AG04450 (cell line): ENCODE data around the gene CCDC85B. TPM values are rescaled to one million over a fixed set of nuclear protein-coding genes. Genes with fewer than 3 reads are reported as not detected.
A peak's percentile ranks its signal among the peaks of the same experiment; 100 is the strongest.

ENCODE experiments used
- CTCF ChIA-PET: fragments of 300-600, 350-600 bp; formaldehyde crosslinking; extraction: SDS; loops from one replicate; lab custom pipeline; 2022; ENCODE audit warnings: antibody characterized with exemption, inconsistent platforms; lab: Charles Lee
- POLR2A ChIA-PET: fragments of 350-600 bp; formaldehyde crosslinking; extraction: SDS; loops from one replicate; lab custom pipeline; 2021; ENCODE audit warnings: antibody characterized with exemption, inconsistent platforms; lab: Yijun Ruan, JAX
- DNase-seq: peaks from one replicate; pipeline ENCODE4 v3.0.0-alpha.2; 2011; ENCODE audit warnings: low read depth, low spot score
- H3K27ac ChIP-seq: one replicate; pipeline ENCODE4 v1.5.1; 2012; ENCODE audit warnings: low read depth, low read length, control low read depth
- H3K27me3 ChIP-seq: one replicate; pipeline ENCODE4 v1.6.0; 2012; ENCODE audit warnings: low read length; ENCODE audit not compliant: control insufficient read depth, insufficient read depth
- H3K4me3 ChIP-seq: 2 replicates; pipeline ENCODE4 v1.5.1; 2011; ENCODE audit warnings: mild to moderate bottlenecking, low read depth, low read length, control low read depth
- H3K9me3 ChIP-seq: 2 replicates; pipeline ENCODE4 v1.5.1; 2012; ENCODE audit warnings: low read length; ENCODE audit not compliant: control insufficient read depth, insufficient read depth
- CTCF ChIP-seq: IDR thresholded peaks from 2 replicates; pipeline ENCODE4 v1.5.1; 2011; ENCODE audit warnings: low read depth, low read length, control low read depth, inconsistent platforms
- polyA plus RNA-seq: library from polyadenylated mRNA; depleted of rRNA; stranded (reverse); fragments of >200 nt; gene quantifications from 2 replicates; pipeline ENCODE4 v1.2.3, GENCODE V29; 2011

The CCDC85B gene
- polyA plus RNA-seq, 1 experiment = 13.1 TPM

- Histone ChIP-seq H3K9me3 (no peaks in the 10 kb centered on the region; the same call in 1 of the 2 replicates), H3K27me3 (no peaks in the 10 kb centered on the region), H3K4me3 (peak overlapping the region; percentile 93), H3K27ac (no peak overlapping the region)
- TF ChIP-seq CTCF = no peak
- no peak for DNase-seq
- POLR2A ChIA-PET = interaction anchor here (1.5 kb wide), 1 partner anchor 9 kb away, joined by 8 read pairs; no protein-coding TSS in a partner anchor
- CTCF ChIA-PET = interaction anchor here (0.6 kb wide), 1 partner anchor 26 kb away, joined by 4 read pairs; the partner anchor contains the start of gene FIBP
These were observed 28.2 kb upstream of the CCDC85B start for GRCh38 chr11:65862191-65862735.

GRCh38 chr11:65862941-65863888, 27.3 kb upstream of the CCDC85B start:
- TF ChIP-seq CTCF = no peak
- DNase-seq = no peak
- Histone ChIP-seq H3K9me3 (no peaks in the 10 kb centered on the region; the same call in 1 of the 2 replicates), H3K4me3 (no peak overlapping the region), H3K27me3 (no peaks in the 10 kb centered on the region), H3K27ac (peak overlapping the region; percentile 39)
- POLR2A ChIA-PET = interaction anchor here (0.6 to 1.5 kb wide), 2 partner anchors 8 to 152 kb away, joined by 3 to 8 read pairs; no protein-coding TSS in a partner anchor
- CTCF ChIA-PET = no interaction called here

GRCh38 chr11:65863889-65864705, 26.4 kb upstream of the CCDC85B start:
- CTCF ChIA-PET = no interaction called here
- H3K27me3 ChIP-seq = no peaks in the 10 kb centered on the region
- H3K9me3 ChIP-seq = no peaks in the 10 kb centered on the region; the same call in 1 of the 2 replicates
- no peak for TF ChIP-seq CTCF
- POLR2A ChIA-PET = interaction anchor here (0.5 to 1.5 kb wide), 3 partner anchors 8 to 152 kb away, joined by 3 to 8 read pairs (median 4); partner anchors contain the start of gene FIBP
- no peak overlapping the region for H3K27ac ChIP-seq
- no peak overlapping the region for H3K4me3 ChIP-seq
- no peak for DNase-seq

- POLR2A ChIA-PET = interaction anchor here (0.5 kb wide), 1 partner anchor 23 kb away, joined by 4 read pairs; the partner anchor contains the start of gene FIBP
- no peaks in the 10 kb centered on the region; the same call in 1 of the 2 replicates for H3K9me3 ChIP-seq
- peak overlapping the region; percentile 31 for H3K27ac ChIP-seq
- TF ChIP-seq CTCF = no peak
- CTCF ChIA-PET = no interaction called here
- H3K27me3 ChIP-seq = no peaks in the 10 kb centered on the region
- DNase-seq = no peak
- no peak overlapping the region for H3K4me3 ChIP-seq
These were observed 25.6 kb upstream of the CCDC85B start for GRCh38 chr11:65864706-65865471.
